Measurements from ENCODE around the gene NTSR1. TPM values are rescaled to one million over a fixed set of nuclear protein-coding genes. Genes with fewer than 3 reads are reported as not detected.
A peak's percentile ranks its signal among the peaks of the same experiment; 100 is the strongest.

The NTSR1 gene
- total RNA-seq, 1 experiment from 2014 or later, result not detected

DNA sequence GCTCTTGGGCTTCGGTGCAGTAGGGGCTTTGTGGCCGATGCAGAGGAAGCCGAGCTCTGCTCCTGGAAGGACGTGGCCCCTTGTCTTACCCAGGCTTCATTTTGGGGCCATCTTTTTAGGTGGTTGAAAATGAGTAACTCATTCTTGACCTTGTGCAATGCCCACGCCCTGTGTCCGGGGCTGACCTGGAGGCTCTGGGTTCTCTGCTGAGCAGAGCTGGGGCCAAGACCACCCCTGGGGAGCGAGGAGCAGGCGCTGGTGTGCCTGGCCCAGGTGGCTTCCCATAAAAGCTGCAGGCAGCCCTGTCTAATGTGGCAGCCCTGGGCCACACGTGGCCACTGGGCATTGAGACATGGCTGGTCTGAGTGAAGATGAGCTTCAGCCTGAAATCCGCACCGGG, 25.7 kb downstream of the NTSR1 start:
- Histone ChIP-seq H3K9me3 (replicated peaks) (no peaks in the 10 kb centered on the region), H3K27me3 (replicated peaks) (peaks cover 69% of the 10 kb centered on the region), H3K4me3 (no peak overlapping the region), H3K27ac (no peak overlapping the region), H3K36me3 (no peaks in the 10 kb centered on the region), H3K4me1 (replicated peaks) (peaks cover 3% of the 10 kb centered on the region)
- DNase-seq (ENCODE audit: low read depth in 1 of 2, low spot score in 2 of 2), result no peak

DNA sequence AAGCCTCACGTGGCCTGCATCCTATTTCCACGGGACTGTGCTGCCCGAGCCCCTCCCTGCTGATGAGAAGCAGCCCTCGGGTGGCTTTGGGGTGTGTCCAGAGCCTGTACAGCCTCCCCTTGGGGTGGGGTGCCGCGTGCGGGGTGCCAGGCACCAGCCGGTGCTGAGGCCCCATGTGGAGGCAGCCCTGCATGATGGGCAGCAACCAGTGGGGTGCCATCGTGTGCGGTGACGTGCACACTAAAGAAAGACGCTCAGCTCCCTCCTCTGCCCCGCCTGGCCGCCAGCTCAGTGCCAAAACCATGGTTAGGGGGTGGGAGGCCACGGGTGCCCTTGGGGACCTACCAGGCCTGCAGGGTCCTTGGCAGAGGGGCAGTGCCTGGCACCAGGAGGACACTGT, 26.2 kb downstream of the NTSR1 start:
- Histone ChIP-seq H3K4me1 (replicated peaks) (peaks cover 9% of the 10 kb centered on the region), H3K27ac (no peak overlapping the region), H3K36me3 (no peaks in the 10 kb centered on the region), H3K4me3 (no peak overlapping the region), H3K9me3 (replicated peaks) (no peaks in the 10 kb centered on the region), H3K27me3 (replicated peaks) (peaks cover 64% of the 10 kb centered on the region)
- no peak for DNase-seq (ENCODE audit: low read depth in 1 of 2, low spot score in 2 of 2)

DNA sequence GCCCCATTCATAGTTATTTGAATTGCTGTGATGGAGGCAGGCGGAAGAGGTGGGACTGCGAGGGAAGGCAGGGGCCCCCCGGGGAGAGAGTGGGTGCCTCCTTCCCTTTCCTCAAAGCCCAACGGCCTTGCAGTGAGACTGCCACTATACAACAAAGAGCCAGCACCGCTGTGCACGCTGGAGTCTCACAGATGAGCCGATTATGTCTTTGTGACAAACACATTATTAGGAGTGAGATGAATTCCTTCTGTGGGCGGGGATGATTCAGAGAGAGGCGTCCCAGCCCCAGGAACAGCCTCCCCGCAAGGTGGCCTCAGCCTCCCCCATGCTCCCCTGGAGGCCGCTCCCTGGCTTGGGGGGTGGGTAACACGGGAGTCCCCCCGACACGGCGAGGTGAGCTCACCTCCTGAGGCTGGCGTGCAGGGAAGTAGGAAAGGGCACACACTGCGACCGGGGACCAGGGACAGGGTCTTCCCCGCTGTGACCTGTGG, 26.7 kb downstream of the NTSR1 start:
- Histone ChIP-seq H3K9me3 (replicated peaks) (no peaks in the 10 kb centered on the region), H3K27me3 (replicated peaks) (peaks cover 59% of the 10 kb centered on the region), H3K36me3 (no peaks in the 10 kb centered on the region), H3K4me1 (replicated peaks) (peaks cover 11% of the 10 kb centered on the region), H3K27ac (no peak overlapping the region), H3K4me3 (no peak overlapping the region)
- no peak for DNase-seq (ENCODE audit: low read depth in 1 of 2, low spot score in 2 of 2)

DNA sequence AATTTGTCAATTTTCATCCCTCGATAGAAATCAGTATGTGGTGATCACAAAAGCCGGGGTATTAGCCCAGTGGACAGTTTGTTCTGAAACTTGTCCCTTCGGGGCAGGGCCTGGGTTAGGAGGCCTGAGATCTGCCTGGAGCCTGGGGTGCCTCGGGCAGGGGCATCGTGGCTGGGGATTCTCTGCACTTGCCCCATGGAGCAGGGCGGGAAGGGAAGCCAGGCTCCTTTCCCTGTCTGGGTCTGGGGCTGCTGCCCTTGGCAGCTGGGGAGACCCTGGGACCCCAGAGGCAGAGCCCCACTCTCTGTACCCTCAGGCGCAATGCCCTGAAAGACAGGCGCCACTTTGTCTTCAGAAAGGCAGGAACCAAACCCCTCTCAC, 27.4 kb downstream of the NTSR1 start:
- Histone ChIP-seq H3K27ac (no peak overlapping the region), H3K27me3 (replicated peaks) (peaks cover 59% of the 10 kb centered on the region), H3K9me3 (replicated peaks) (no peaks in the 10 kb centered on the region), H3K4me1 (replicated peaks) (peaks cover 18% of the 10 kb centered on the region), H3K36me3 (no peaks in the 10 kb centered on the region), H3K4me3 (no peak overlapping the region)
- no peak for DNase-seq (ENCODE audit: low read depth in 1 of 2, low spot score in 2 of 2)

DNA sequence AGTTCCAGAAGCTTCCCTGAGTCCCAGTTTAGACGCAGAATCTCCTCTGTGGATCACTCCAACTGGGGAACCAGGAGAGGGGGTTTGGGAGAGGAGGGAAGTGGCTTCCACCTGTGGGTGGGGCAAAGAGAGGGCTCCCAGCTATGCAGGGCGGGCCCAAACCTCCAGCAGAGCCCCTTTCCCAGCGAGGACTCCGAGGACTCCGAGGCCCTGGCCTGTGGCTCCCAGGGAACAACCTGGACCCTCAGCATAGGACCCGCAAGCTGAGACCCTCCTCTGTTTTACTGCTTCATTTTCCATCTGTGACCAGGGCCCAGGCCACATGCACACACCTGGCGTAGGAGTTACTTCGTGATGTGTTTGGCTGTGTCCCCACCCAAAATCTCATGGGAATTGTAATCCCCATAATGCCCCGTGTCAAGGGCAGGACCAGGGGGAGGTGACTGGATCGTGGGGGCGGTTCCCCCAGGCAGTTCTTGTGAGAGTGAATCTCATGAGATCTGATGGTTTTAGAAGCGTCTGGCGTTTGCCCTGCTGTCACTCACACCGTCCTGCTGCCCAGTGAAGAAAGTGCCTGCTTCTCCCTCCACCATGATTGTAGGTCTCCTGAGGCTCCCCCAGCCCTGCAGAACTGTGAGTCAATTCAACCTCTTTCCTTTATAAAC, 27.9 kb downstream of the NTSR1 start:
- Histone ChIP-seq H3K4me1 (replicated peaks) (peaks cover 22% of the 10 kb centered on the region), H3K27ac (no peak overlapping the region), H3K27me3 (replicated peaks) (peaks cover 59% of the 10 kb centered on the region), H3K36me3 (no peaks in the 10 kb centered on the region), H3K4me3 (no peak overlapping the region), H3K9me3 (replicated peaks) (no peaks in the 10 kb centered on the region)
- DNase-seq (ENCODE audit: low read depth in 1 of 2, low spot score in 2 of 2), result no peak

DNA sequence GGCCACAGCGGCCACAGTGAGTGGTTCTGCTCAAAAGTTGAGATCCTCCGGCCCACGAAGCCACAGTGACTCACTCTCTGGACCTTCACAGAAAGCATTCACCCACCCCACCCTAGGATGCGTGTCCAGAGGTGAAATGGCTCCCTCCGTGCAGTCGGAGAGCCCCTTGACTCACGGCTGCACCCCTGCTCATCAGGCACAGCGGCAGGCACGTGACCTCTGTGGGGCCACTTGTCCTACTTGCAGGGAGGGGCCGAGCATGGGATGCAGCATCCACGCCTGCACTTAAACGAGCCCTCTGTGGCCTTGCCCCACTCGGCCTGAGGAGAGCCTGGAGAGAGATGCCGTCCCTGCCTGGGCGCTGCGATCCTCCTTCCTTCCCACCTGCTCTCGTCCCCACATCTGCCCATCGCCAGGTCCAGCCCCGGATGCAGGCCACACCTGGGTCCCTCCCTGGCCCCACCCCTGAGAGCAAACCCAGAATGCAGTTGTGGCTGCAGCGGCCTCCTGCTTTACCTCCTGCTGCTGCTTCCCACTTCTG, 28.7 kb downstream of the NTSR1 start:
- Histone ChIP-seq H3K27me3 (replicated peaks) (peaks cover 58% of the 10 kb centered on the region), H3K4me3 (no peak overlapping the region), H3K27ac (no peak overlapping the region), H3K4me1 (replicated peaks) (peaks cover 22% of the 10 kb centered on the region), H3K36me3 (no peaks in the 10 kb centered on the region), H3K9me3 (replicated peaks) (no peaks in the 10 kb centered on the region)
- DNase-seq (ENCODE audit: low read depth in 1 of 2, low spot score in 2 of 2), result no peak

DNA sequence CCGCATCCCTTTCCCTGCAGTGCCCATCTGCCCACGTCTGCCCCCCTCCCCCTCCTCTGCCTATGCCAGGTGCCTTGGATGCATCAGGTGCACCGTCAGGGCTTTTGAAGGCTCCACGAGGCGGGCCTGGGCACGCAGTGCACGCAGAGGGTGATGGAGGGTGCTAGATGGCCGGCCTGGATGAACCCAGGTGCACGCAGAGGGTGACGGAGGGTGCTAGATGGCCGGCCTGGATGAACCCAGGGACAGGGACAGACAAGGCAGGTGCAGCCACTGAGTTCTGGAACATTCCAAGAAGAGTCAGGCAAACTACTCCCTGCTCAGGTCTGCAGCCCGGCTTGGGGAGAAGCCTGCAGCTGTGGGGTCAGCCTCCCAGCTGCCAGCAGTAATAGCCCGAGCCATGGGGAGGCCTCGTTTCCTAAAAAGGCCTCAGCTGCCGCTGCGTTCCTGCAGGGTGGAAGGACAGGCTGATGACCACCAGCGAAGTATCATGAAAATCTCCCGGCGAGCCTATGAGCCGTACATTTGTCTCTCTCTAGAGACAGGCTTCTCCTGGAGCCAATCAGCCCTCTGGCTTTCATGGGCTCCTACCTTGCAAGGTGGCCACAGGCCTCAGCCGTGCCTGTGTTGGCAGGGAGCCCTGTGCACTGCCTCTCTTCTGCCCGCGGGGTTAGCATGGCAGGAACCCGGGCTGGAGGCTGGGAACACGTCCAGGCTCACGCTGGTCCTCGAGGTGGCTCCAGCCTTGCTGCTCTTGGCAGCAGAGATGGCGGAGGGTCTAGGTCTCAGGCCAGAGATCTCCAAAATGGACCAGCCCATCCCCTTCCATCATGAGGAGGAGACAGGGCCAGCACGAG, 29.6 kb downstream of the NTSR1 start:
- H3K36me3 ChIP-seq, result no peaks in the 10 kb centered on the region
- no peak overlapping the region for H3K27ac ChIP-seq
- H3K4me1 ChIP-seq (replicated peaks), result peaks cover 22% of the 10 kb centered on the region
- no peak overlapping the region for H3K4me3 ChIP-seq
- DNase-seq (ENCODE audit: low read depth in 1 of 2, low spot score in 2 of 2), result no peak
- no peaks in the 10 kb centered on the region for H3K9me3 ChIP-seq (replicated peaks)
- H3K27me3 ChIP-seq (replicated peaks), result peaks cover 58% of the 10 kb centered on the region

DNA sequence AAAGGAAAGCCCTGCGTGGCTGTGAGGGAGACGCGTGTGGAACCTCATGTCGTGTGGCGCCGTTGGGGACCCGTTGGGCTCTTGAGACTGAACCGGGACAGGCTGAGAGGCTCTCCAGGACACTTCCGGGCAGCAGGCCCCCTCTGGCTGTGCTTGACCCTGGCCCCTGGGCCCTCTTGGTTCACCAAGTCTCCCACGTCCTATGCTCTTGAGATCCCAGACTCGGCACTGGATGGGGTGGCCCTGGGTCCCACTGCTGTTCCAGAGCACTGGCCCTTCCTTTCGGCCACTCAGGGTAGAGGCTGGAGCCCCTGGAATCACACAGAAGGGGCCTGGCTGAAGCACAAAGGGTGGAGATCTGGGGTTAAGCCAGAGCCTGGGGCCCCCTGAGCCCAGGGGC, 30.4 kb downstream of the NTSR1 start:
- no peak for DNase-seq (ENCODE audit: low read depth in 1 of 2, low spot score in 2 of 2)
- Histone ChIP-seq H3K4me3 (no peak overlapping the region), H3K36me3 (no peaks in the 10 kb centered on the region), H3K27ac (no peak overlapping the region), H3K9me3 (replicated peaks) (no peaks in the 10 kb centered on the region), H3K4me1 (replicated peaks) (peaks cover 22% of the 10 kb centered on the region), H3K27me3 (replicated peaks) (peaks cover 52% of the 10 kb centered on the region)

DNA sequence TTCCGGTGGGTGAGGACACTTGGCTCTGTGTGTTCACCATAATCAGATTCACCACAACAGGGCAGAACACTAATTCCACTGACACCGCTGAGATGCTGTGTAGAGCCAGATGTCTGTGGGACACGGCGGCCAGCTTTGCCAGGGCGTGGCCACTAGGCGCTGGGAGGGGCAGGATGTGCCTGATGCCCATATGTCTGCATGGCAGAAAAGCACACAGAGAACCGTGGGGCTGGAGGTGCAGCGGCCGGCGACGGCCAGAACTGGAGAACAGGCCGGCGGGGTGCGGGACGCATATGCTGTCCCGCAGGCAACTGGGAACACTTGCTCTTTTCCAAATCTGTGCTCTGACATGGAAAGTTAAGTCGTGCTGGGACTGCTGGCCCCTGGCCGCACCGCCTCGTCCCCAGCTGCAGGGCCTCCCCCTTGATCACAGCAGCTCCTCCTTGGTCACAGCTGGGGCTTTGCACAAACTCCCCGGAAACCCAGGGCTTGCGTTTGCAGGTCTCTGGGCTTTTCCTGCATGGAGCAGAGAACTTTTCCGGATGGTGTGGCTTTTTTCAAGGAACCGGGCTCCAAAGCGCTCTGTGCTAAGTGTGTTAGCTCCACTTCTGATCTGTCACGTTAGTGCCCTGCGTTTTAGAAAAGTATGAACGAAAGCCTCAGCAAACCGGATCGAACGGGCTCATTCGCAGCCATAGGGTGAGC, 31.1 kb downstream of the NTSR1 start:
- H3K27me3 ChIP-seq (replicated peaks), result peaks cover 46% of the 10 kb centered on the region
- H3K27ac ChIP-seq, result no peak overlapping the region
- DNase-seq (ENCODE audit: low read depth in 1 of 2, low spot score in 2 of 2), result no peak
- H3K4me1 ChIP-seq (replicated peaks), result peaks cover 22% of the 10 kb centered on the region
- H3K9me3 ChIP-seq (replicated peaks), result no peaks in the 10 kb centered on the region
- H3K36me3 ChIP-seq, result no peaks in the 10 kb centered on the region
- H3K4me3 ChIP-seq, result no peak overlapping the region

DNA sequence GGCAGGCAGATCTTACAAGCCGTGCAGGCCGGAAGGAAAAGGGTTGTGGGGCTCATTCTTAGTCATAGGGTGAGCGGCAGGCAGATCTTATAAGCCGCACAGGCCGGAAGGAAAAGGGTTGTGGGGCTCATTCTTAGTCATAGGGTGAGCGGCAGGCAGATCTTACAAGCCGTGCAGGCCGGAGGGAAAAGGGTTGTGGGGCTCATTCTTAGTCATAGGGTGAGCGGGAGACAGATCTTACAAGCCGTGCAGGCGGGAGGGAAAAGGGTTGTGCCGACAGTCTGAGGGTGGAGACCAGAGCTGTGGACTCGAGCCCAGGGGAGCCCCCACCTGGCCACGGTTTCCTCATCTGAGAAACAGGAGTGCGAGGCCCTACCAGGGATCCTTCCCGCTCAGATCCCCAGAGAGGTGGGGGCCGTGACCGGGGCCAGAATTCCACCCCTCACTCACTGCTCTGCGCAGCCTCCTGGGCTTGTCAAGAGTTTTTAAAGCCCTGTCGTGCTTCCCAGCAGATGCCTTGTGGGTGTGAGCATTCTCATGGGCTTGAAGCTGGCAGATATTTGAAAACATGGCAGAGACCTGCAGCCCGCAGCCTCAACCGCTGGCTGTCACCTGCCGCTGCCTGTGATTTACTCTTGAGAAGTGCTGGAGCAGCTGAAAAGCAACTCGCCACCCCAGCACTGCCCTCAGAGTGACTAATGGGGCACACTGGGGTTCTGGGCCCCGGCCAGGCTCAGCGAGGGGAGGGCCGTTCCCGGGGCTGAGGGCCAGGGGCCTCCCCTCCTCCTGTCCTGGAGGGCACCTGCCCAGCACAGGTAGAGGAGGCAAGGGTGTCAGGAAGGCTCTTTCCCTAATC, 31.9 kb downstream of the NTSR1 start:
- Histone ChIP-seq H3K4me3 (no peak overlapping the region), H3K27ac (no peak overlapping the region), H3K9me3 (replicated peaks) (no peaks in the 10 kb centered on the region), H3K4me1 (replicated peaks) (peaks cover 22% of the 10 kb centered on the region), H3K27me3 (replicated peaks) (peaks cover 44% of the 10 kb centered on the region), H3K36me3 (no peaks in the 10 kb centered on the region)
- peak; percentile 61 to 81 for DNase-seq (ENCODE audit: low read depth in 1 of 2, low spot score in 2 of 2)

DNA sequence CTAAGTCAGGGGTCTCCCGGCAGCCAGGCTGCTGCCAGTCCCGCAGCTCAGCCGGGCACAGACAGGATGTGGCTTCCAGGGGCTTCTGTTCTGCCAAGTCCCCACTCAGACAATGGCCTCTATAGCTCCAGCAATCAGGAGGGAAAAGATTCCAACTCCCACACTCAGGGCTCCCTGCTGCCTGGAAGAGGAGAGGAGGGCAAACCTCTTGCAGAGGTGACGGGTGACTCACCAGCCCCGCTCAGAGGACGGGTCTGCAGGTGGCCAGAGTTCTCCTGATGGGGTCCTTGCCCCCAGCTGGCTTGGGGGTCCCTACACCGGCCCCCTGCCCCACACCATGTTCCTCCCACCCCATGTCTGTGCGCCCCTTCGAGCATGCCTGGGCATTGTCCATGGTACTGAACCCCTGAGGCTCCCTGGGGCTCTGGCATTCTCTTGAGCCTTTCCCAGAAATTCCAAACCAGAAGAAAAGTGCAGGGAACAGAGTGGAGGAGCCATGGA, 32.6 kb downstream of the NTSR1 start:
- Histone ChIP-seq H3K9me3 (replicated peaks) (no peaks in the 10 kb centered on the region), H3K36me3 (no peaks in the 10 kb centered on the region), H3K27me3 (replicated peaks) (peaks cover 41% of the 10 kb centered on the region), H3K4me1 (replicated peaks) (peaks cover 22% of the 10 kb centered on the region), H3K27ac (no peak overlapping the region), H3K4me3 (no peak overlapping the region)
- DNase-seq (ENCODE audit: low read depth in 1 of 2, low spot score in 2 of 2), result peak in 1 of 2 experiments; percentile 18

DNA sequence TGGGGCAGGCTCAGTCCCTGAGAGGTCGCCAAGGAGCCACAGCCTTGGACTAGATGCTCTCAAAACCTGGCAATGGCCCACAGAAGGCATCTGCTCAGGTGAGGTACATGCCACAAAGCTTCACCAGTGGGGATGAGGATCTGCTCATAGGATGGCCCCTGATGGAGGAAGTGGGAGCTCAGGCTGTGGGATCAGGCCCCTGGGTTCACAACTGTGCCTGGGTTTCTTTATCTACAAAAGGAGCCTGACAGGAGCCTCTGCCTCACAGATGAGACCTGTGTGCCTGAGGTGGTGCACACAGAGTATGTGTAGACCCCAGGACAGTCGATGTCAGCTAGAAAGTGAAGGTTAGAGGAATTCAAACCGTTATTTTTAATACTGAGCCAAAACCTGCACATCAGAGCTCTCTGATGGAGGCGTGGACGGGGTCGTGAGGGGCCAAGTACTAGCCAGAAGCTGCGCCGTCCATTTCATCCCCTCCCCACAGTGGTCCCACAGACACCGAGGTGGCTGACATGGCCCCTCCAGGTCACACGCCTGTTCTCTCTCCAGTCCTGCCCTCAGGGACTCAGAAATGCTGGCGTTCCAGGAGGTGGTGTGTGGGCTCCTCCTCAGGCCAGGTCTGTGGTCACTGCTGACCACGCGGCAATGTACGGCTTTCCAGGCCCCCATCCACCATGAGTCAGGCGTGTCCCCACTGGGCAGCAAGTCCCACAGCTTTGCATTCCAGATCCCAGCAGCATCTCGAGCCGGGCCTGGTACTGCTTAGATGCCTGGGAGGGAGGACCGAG, 33.3 kb downstream of the NTSR1 start:
- Histone ChIP-seq H3K27ac (no peak overlapping the region), H3K9me3 (replicated peaks) (no peaks in the 10 kb centered on the region), H3K4me3 (no peak overlapping the region), H3K4me1 (replicated peaks) (peaks cover 22% of the 10 kb centered on the region), H3K27me3 (replicated peaks) (peaks cover 47% of the 10 kb centered on the region), H3K36me3 (no peaks in the 10 kb centered on the region)
- DNase-seq (ENCODE audit: low read depth in 1 of 2, low spot score in 2 of 2), result no peak
